GM12875 (cell line): ENCODE results near the gene RPL31.

ENCODE experiments used
- H3K4me3 ChIP-seq: one replicate; pipeline ENCODE4 v1.5.1; 2011; ENCODE audit warnings: low read depth, low read length, control low read depth
- CTCF ChIP-seq: IDR thresholded peaks from 2 replicates; pipeline ENCODE4 v1.5.1; 2011; ENCODE audit warnings: low read depth, mild to moderate bottlenecking, control low read depth, inconsistent platforms, low read length, moderate library complexity, borderline replicate concordance; ENCODE audit not compliant: insufficient read depth

The RPL31 gene

GRCh38 chr2:101038455-101039255, 36.6 kb downstream of the RPL31 start:
- H3K4me3 ChIP-seq, result no peak overlapping the region
- TF ChIP-seq CTCF, result peak; percentile 75

- H3K4me3 ChIP-seq, result no peak overlapping the region
- TF ChIP-seq CTCF, result no peak
These were observed 38.0 kb downstream of the RPL31 start for GRCh38 chr2:101040072-101040471.

DNA sequence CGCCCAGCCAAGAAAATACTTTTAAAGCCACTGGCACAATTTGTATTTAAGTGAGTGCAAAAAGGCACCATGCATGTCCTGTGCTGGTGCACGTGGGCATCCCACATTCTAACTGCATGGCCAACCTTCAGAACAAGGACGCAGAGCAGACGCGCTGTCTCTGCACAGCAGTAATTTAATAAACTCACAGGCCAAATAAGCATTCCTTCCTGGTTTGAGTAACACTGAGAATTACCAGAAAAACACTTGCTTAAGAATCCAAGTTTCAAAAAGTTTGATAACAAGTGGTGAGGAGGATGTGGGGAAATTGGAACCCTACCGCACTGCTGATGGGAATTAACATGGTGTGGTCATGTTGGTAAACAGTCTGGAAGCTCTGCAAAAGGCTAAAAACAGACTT, 38.7 kb downstream of the RPL31 start:
- TF ChIP-seq CTCF, result no peak
- no peak overlapping the region for H3K4me3 ChIP-seq

- no peak for TF ChIP-seq CTCF
- H3K4me3 ChIP-seq, result no peak overlapping the region
These were observed 39.3 kb downstream of the RPL31 start for GRCh38 chr2:101041413-101041812.

- no peak overlapping the region for H3K4me3 ChIP-seq
- no peak for TF ChIP-seq CTCF
These were observed 43.2 kb downstream of the RPL31 start for GRCh38 chr2:101045330-101045729.

DNA sequence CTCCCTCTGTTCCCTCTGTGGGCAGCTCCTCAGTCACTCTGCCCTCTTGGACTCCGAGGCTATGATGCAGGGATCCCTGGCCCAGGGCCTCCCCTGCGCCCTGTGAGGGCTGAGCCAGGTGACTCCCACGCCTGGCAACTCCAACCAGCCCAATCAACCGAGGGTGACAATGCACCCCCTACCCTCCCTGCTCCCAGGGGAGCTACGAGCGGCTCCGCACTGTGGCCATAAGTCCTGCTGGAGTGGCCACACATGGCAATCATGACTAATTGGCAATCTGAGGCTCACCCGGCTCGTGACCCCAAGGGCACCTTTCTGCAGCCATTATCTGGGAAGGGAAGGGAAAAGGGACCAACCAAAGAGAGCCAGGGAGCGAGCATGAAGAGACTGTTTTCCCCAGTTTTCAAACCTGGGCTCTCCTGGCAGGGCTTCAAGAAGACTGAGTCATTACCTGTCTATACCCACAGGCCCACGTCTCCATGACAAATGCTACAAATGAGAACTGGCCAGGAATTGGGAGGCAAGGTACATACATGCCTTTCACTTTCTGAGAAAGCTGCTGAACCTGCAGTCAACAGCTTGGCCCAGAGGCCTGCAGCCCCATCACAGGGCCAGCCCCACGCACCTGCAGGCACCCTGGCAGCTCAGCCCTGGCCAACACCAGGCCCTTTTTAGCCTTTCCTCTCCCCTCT, 45.1 kb downstream of the RPL31 start:
- TF ChIP-seq CTCF, result no peak
- H3K4me3 ChIP-seq, result no peak overlapping the region

DNA sequence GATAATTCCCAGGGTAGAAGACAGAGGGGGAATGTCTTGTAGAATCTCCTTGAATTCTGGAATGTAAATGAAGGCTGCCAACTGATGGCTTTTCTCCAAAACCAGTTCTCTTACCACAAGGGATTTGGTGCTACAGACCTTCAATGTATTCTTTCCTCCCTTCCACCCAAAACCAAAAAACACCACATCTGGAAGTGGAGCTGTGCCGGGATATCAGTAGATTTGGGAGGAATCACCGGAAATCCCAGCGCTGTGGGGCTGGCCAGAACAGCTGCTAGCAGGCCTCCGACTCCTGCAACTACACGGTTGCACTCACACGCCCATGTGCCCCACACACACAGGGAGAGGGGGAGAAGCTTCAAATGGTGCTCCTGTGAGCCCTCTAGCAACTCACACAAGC, 45.7 kb downstream of the RPL31 start:
- TF ChIP-seq CTCF, result no peak
- no peak overlapping the region for H3K4me3 ChIP-seq
